ENCODE data around the gene POLH. TPM values are rescaled to one million over a fixed set of nuclear protein-coding genes. Genes with fewer than 3 reads are reported as not detected.

Gene POLH
- total RNA-seq, 1 donor from 2014 or later, result 17.3 TPM

- peaks cover 14% of the 10 kb centered on the region for H3K36me3 ChIP-seq (ENCODE audit: control insufficient read depth, insufficient read depth, low read length)
These were observed 48.9 kb downstream of the POLH start for GRCh38 chr6:43624786-43625288.

GRCh38 chr6:43625393-43625992 is 49.5 kb downstream of the POLH start:
- no peaks in the 10 kb centered on the region for H3K27me3 ChIP-seq (ENCODE audit: control insufficient read depth, insufficient read depth, low read length)
- H3K4me3 ChIP-seq (ENCODE audit: low read depth, low read length), result no peak overlapping the region
- H3K36me3 ChIP-seq (ENCODE audit: control insufficient read depth, insufficient read depth, low read length), result peaks cover 14% of the 10 kb centered on the region
- no peak for TF ChIP-seq CTCF (IDR thresholded peaks at IDR 0.05; ENCODE audit: insufficient read depth, low read length, poor library complexity, severe bottlenecking)
- no peak for DNase-seq (ENCODE audit: low read depth)

More at GRCh38 chr6:43624786-43625288, 48.9 kb downstream of the POLH start:
- DNase-seq (ENCODE audit: low read depth), result no peak
- H3K27me3 ChIP-seq (ENCODE audit: control insufficient read depth, insufficient read depth, low read length), result no peaks in the 10 kb centered on the region
- no peak overlapping the region for H3K4me3 ChIP-seq (ENCODE audit: low read depth, low read length)
- no peak for TF ChIP-seq CTCF (IDR thresholded peaks at IDR 0.05; ENCODE audit: insufficient read depth, low read length, poor library complexity, severe bottlenecking)

GRCh38 chr6:43627008-43627825 is 51.2 kb downstream of the POLH start:
- DNase-seq (ENCODE audit: low read depth), result peak; percentile 96
- TF ChIP-seq CTCF (IDR thresholded peaks at IDR 0.05; ENCODE audit: insufficient read depth, low read length, poor library complexity, severe bottlenecking), result no peak
- peaks cover 4% of the 10 kb centered on the region for H3K36me3 ChIP-seq (ENCODE audit: control insufficient read depth, insufficient read depth, low read length)
- H3K4me3 ChIP-seq (ENCODE audit: low read depth, low read length), result no peak overlapping the region
- no peaks in the 10 kb centered on the region for H3K27me3 ChIP-seq (ENCODE audit: control insufficient read depth, insufficient read depth, low read length)

GRCh38 chr6:43628393-43629103 is 52.6 kb downstream of the POLH start:
- Histone ChIP-seq H3K27me3 (ENCODE audit: control insufficient read depth, insufficient read depth, low read length) (no peaks in the 10 kb centered on the region), H3K36me3 (ENCODE audit: control insufficient read depth, insufficient read depth, low read length) (peaks cover 2% of the 10 kb centered on the region), H3K4me3 (ENCODE audit: low read depth, low read length) (peak overlapping the region; percentile 78)
- no peak for TF ChIP-seq CTCF (IDR thresholded peaks at IDR 0.05; ENCODE audit: insufficient read depth, low read length, poor library complexity, severe bottlenecking)
- no peak for DNase-seq (ENCODE audit: low read depth)

GRCh38 chr6:43629104-43629504 is 53.1 kb downstream of the POLH start, which contains the start of gene GTPBP2:
Gene GTPBP2 (minus strand): TSS chr6:43629264. CDS start chr6:43629162, 102 bp downstream.
- Histone ChIP-seq H3K4me3 (ENCODE audit: low read depth, low read length) (peak within 1 kb of the TSS; percentile 78), H3K36me3 (ENCODE audit: control insufficient read depth, insufficient read depth, low read length) (peaks cover 2% of the 10 kb centered on the region), H3K27me3 (ENCODE audit: control insufficient read depth, insufficient read depth, low read length) (no peaks in the 10 kb centered on the region)
- no peak for TF ChIP-seq CTCF (IDR thresholded peaks at IDR 0.05; ENCODE audit: insufficient read depth, low read length, poor library complexity, severe bottlenecking)
- DNase-seq (ENCODE audit: low read depth), result peak; percentile 97

Measured in kidney epithelial cell (primary cell).